ENCODE results near the gene TUBA4A. TPM values are rescaled to one million over a fixed set of nuclear protein-coding genes. Genes with fewer than 3 reads are reported as not detected.

The TUBA4A gene
- total and polyA plus RNA-seq, 2 of the 8 experiments (the other 6 are each of a cell fraction or from before 2014, with no cell fraction given) = 67.3 to 172 TPM

DNA sequence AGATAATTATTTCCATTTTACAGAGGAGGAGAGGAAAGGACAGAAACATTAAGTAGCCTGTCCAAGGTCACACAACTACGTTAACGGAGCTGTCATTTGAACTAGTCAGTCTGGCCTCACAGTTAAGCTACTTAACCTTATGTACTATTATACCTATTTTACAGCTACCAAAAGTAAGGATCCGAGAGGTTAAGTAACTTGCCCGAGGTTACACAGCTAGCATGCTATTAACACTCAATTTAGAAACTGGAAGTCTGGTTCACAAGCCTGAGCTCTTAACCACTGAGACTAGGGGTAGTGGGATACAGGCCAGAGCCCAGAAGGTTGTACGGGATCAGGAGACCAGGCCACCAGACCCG, 8.9 kb downstream of the TUBA4A start:
- no peak overlapping the region for H3K18ac ChIP-seq (ENCODE audit: extremely low read depth, low read length)
- no peak overlapping the region for H4K91ac ChIP-seq (replicated peaks; ENCODE audit: insufficient read length, low read length)
- H2AK5ac ChIP-seq (ENCODE audit: low read depth, low read length) = no peak overlapping the region
- H2BK20ac ChIP-seq (ENCODE audit: low read length) = no peak overlapping the region
- peak overlapping the region; percentile 74 to 81 (median 80) for H3K4me3 ChIP-seq (ENCODE audit: extremely low read depth in 1 of 4, insufficient read depth in 2 of 4, low read depth in 3 of 4, low read length in 4 of 4)
- POLR2A ChIA-PET (ENCODE audit: partially characterized antibody) = interaction anchor here (1.0 to 14.9 kb wide), 17 partner anchors 9 to 143 kb away, joined by 3 to 190 read pairs (median 6); partner anchors contain the start of genes ABCB6, ANKZF1, ATG9A and DNAJB2
- H3K27me3 ChIP-seq (replicated peaks in 1 of 4; ENCODE audit: control insufficient read depth in 3 of 4, extremely low read depth in 1 of 4, insufficient read depth in 3 of 4, low read length in 3 of 4) = no peaks in the 10 kb centered on the region
- TF ChIP-seq BACH1 (IDR thresholded peaks at IDR 0.05; ENCODE audit: low read length) (no peak), KDM1A (IDR thresholded peaks at IDR 0.05; ENCODE audit: borderline replicate concordance, low read length) (peak; percentile 76)
- H3K27ac ChIP-seq (ENCODE audit: low read depth, low read length) = peak overlapping the region; percentile 91
- H3K79me2 ChIP-seq (ENCODE audit: control insufficient read depth in 1 of 2, insufficient read depth in 2 of 2, low read length in 2 of 2) = peaks cover 0 to 5% of the 10 kb centered on the region in 2 experiments; a peak in 1 of 4 replicates
- H4K20me1 ChIP-seq (replicated peaks in 1 of 2; ENCODE audit: control insufficient read depth in 1 of 2, insufficient read depth in 2 of 2, low read length in 2 of 2) = no peaks in the 10 kb centered on the region
- H3K23ac ChIP-seq (ENCODE audit: insufficient read length) = no peak overlapping the region
- H2BK5ac ChIP-seq (ENCODE audit: low read depth, low read length) = no peak overlapping the region
- H3K14ac ChIP-seq (ENCODE audit: insufficient read length) = no peak overlapping the region
- FAIRE-seq = no peak
- H2BK12ac ChIP-seq (ENCODE audit: low read depth, low read length) = no peak overlapping the region
- no peak for DNase-seq (ENCODE audit: low read depth in 1 of 2, low spot score in 2 of 2)
- no peak overlapping the region for H2BK120ac ChIP-seq (replicated peaks; ENCODE audit: low read depth, low read length)
- no peak overlapping the region for H3K4ac ChIP-seq (replicated peaks; ENCODE audit: insufficient read length, low read depth, low read length)
- WGBS, 2 experiments (ENCODE audit: extremely low coverage in 1 of 2, insufficient coverage in 1 of 2, insufficient read length in 1 of 2, insufficient replicate concordance in 2 of 2, low coverage in 1 of 2, low lambda C conversion rate in 2 of 2, missing lambda C conversion rate in 1 of 2) = 63% methylated on average over 6 of the region's 6 CpGs; no CpG with 5 or more reads in 1 of the 2 experiments
- H3K9me3 ChIP-seq (ENCODE audit: insufficient read depth in 2 of 2, low read depth in 1 of 2, low read length in 1 of 2) = no peaks in the 10 kb centered on the region
- peaks cover 0 to 5% (median 3%) of the 10 kb centered on the region in 4 experiments; a peak in 3 of 7 replicates for H3K4me1 ChIP-seq (replicated peaks in 1 of 4; ENCODE audit: control insufficient read depth in 3 of 4, insufficient read depth in 4 of 4, low read length in 3 of 4)
- peak overlapping the region in 3 of 4 experiments; percentile 9 to 95 (median 65); a peak in 5 of 7 replicates for H3K9ac ChIP-seq (replicated peaks in 1 of 4; ENCODE audit: extremely low read depth in 1 of 4, low read depth in 3 of 4, low read length in 3 of 4)
- H2BK15ac ChIP-seq (ENCODE audit: low read length) = no peak overlapping the region
- peak overlapping the region; percentile 78 for H4K5ac ChIP-seq (ENCODE audit: insufficient read length, low read depth, low read length)
- peak overlapping the region; percentile 47; the same call in 1 of the 2 replicates for H2AFZ ChIP-seq (ENCODE audit: low read length)
- peaks cover 0 to 3% (median under 1%) of the 10 kb centered on the region in 4 experiments; a peak in 3 of 8 replicates for H3K36me3 ChIP-seq (ENCODE audit: control insufficient read depth in 2 of 4, insufficient read depth in 4 of 4, low read length in 3 of 4)
- peak overlapping the region; percentile 100; the same call in 1 of the 2 replicates for H4K8ac ChIP-seq (ENCODE audit: extremely low read depth, insufficient read depth, low read length)
- CTCF ChIA-PET (ENCODE audit: partially characterized antibody) = interaction anchor here (0.6 to 3.0 kb wide), 17 partner anchors 9 to 296 kb away, joined by 3 to 24 read pairs (median 4); partner anchors contain the start of genes ANKZF1, ATG9A, DNAJB2 and NHEJ1
- peaks cover 8% of the 10 kb centered on the region for H3K23me2 ChIP-seq (ENCODE audit: low read depth, low read length)
- peak overlapping the region; percentile 7 for H3K56ac ChIP-seq (replicated peaks; ENCODE audit: insufficient read length, low read depth, low read length)
- H3K79me1 ChIP-seq (ENCODE audit: low read depth, low read length) = 0 out of 2 replicates have a peak, but pooled peaks cover 5% of the 10 kb centered on the region
- H3K4me2 ChIP-seq (ENCODE audit: insufficient read depth in 1 of 2, low read depth in 2 of 2, low read length in 2 of 2) = peak overlapping the region; percentile 91 to 98

All from H1 (cell line).